Tibial nerve (tissue), 3 donors: ENCODE measurements around the gene LRIT1.

Experiments used
- CTCF ChIP-seq, 5 experiments: fragments of 200-600 bp in 3 of 5; fragments of 450-650 bp in 2 of 5; sonication (generic) in 3 of 5; IDR thresholded peaks; one replicate each; pipeline ENCODE4 v1.5.1; 2016 to 2019; ENCODE audit warnings: antibody characterized with exemption in 5 of 5, mild to moderate bottlenecking in 3 of 5, moderate library complexity in 2 of 5
- POLR2A ChIP-seq, 2 donors: fragments of 450-650 bp; IDR thresholded peaks; one replicate each; pipeline ENCODE4 v1.6.1; 2017; ENCODE audit warnings: antibody characterized with exemption in 2 of 2, mild to moderate bottlenecking in 2 of 2, moderate library complexity in 2 of 2

- no peak for TF ChIP-seq POLR2A (IDR thresholded peaks at IDR 0.05)
- TF ChIP-seq CTCF (IDR thresholded peaks at IDR 0.05), result no peak
These were observed 24.1 kb upstream of the LRIT1 start for GRCh38 chr10:84265418-84265817.
